ENCODE results near the gene RPL28.

RPL28 gene

DNA sequence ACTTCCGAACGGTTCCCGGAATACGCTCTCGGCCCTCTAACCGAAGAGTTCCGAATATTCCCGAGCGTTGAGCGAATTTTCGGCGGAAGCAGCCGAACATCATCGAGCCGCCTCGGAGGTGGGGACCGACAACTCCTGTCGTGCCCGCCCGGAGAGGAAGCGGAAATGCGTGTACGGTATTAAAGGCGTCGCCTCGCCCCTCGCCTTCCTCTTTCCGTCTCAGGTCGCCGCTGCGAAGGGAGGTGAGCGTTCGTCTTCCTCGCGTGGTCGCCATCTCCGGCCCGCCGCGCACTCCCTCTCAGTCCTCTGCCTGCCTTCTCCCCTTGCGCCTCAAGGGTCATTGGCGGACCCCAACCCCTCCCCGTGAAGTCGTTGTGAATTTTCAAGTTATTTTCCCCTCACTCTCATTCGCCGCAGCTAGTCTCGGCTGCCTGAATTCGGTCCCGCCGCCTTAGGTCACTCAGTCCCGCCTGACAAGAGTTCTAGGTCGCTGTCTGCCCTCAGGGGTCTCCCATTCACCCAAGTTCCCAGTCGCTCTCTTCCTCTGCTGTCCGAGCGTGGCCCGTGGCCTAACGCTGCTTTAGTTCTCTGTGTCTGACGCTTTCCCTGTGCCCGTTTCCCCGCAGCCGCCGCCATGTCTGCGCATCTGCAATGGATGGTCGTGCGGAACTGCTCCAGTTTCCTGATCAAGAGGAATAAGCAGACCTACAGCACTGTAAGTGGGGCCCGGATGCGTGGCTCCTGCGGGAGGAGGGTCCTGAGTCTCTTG lies at the start of gene RPL28:
Gene RPL28 (plus strand): TSS at position 209 of the 769 bp plus-strand sequence. CDS start 426 bp downstream, at position 635.
- DNase-seq = peak; percentile 99

DNA sequence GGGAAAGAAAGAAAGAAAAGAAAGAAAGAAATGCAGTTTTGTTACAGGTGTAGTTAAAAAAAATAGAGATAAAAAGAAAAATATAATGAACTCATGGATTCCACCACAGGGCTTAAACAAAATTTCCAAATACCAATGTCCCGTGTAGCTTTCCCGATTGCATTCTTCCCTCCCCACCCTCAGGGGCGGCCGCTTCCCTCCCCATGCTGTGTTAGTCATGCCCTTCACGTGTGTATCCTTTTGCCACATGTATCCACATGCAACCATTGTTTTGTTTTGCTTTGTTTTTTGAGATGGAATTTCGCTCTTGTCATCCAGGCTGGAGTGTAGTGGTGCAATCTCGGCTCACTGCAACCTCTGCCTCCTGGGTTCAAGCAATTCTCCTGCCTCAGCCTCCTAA lies 49.6 kb upstream of the RPL28 start:
- DNase-seq = no peak

DNA sequence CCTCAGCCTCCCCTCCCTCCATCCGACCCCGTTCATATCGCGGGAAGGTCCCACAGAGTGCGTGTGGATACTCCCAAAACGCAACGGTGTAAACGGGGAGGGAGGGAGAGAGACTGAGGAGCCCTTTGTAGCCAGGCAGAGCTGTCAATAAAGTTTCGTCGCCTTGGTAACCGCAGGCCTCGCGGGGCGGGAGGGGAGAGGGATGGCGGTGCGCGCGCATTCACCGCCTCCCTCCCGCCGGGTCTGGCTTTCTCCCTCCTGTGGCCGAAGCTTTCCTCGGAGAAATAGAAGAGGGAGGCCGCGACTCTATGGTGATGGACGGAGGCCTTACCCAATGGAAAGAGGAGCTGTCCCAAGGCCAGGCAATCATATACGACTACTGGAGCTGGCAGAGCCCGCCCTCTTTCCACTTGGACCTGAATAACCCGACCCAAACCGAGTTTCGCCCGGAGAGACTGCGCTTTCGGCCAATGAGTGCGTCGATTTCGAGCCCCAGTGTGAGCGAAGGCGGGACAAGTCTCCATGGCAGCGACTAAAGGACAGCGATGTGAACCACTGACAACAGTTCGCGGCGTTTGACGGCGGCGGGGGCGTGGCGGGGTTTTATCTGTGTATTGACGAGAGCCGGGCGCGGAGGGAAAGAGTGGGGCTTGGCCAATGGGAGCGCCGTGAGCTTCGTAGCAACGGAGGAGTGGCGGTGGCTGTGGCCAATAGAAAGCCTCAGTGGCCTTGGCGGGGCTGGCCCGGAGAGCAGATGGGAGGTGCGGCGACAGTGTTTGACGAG lies 46.4 kb upstream of the RPL28 start, which contains the start of gene KMT5C:
Gene KMT5C (plus strand): TSS at position 772 of the 784 bp plus-strand sequence. CDS start 2,061 bp downstream, outside the sequence.
- peak; percentile 100 for DNase-seq

DNA sequence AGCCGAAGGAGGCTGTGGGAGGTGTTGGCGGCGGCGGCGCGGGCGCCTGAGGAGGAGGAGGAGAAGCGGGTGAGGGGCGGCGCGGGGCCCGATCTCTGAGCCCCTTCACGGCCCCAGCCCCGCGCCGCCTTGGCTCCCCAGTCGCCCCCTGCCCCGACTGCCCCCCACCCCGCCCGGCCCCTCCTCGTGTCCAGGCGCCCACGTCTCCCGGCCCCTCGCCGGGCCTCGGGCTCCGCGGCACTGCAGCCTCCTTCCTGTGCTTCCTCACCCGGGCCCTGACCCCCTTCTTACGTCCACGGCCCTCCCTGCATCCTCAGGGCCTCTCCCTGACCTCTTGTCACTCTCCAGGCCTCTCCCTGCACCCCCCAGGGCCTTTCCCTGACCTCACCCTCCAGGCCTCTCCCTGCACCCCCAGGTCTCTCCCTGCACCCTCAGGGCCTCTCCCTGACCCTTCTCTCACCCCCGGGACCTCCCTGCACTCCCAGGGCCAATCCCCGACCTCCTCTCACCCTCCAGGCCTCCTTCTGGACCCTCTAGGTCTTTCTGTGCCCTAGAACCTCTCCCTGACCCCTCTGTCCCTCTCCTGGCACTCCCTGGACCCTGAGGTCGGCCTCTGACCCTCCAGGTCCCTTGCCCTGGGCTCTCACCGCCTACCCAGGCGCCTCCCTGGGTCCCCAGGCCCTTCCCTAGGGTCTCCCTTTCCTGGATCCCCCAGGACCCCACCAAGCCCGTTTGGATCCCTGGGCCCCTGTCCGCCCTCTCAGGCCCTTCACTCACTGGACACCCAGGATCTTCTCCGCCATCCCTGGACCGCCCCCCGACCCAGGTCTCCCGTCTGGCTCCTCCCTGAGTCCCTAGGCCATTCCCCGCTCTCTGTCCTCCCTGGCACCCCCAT lies 45.6 kb upstream of the RPL28 start:
- DNase-seq = no peak

DNA sequence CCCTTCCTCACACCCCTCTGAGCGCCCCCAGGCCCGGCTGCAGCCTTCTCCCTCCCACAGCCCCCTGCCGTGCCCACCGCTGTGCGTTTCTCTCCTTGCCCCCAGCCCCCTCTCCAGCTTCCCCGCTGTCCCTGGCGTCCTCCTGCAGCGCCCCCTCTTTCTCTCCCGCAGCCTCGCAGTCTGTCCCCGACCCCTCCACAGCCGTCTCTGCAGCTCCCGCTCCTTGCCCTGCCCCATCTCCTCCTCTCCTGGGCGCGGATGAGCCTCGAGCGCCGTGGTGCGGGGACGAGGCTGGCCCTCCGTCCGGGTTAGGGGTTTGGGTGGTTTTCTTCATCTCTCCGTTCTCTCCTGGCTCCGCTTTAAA lies 45.0 kb upstream of the RPL28 start:
- DNase-seq = no peak

DNA sequence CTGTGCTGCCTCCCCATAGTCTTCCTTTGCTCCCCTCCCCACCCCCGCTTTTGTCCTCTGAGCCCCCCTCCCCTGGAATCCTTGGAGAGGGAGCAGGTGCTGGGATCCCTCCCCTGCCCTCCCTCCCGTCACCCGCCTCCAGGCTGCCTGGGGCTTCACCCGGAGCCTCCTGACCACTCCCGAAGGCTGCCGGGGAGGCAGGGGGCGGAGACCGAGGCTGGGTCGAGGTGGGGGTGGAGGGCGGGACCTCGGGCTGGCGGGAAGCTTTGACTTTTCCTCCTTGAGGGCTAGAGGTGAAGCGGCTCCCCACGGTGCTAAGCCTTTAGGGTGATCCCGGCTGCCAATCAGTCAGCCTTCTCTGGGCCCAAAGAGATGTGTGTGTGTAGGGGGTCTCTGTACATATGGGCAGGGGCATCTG lies 44.6 kb upstream of the RPL28 start:
- DNase-seq = peak; percentile 79

DNA sequence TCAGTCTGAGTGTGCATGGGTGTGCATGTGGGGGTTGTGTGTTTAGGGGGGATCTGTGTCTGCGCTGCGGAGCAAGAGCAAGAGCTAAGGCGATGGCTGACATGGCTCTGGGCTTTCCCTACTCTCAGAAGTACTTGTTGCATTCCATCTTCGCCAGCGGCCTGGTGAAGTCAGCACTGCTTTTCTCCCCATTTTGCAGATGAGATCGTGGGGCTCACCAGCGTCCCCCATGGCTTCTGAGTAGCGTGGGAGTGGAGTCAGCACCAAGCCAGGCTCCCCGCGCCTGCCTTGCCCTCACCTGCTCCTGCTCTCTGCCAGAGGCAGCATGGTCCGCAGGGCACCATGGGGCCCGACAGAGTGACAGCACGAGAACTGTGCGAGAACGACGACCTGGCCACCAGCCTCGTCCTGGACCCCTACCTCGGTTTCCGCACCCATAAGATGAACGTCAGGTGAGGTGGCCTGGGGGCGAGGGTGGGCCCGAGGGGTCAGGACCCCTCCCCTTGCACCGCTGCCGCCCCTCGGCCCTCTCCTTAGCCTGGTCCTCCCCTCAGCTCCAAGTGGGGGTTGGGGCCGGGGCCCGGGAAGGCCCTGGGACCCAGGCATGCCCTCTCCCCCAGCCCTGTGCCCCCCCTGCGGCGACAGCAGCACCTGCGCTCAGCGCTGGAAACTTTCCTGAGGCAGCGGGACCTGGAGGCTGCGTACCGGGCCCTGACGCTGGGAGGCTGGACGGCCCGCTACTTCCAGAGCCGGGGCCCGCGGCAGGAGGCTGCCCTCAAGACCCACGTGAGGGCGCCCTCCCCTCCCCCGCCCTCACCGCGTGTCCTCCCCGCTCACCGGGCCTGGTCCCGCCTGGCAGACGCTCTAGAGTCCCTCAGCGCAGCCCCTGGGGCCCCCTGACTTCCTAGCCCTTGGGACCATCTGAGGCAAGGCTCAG lies 43.9 kb upstream of the RPL28 start:
- DNase-seq = no peak

DNA sequence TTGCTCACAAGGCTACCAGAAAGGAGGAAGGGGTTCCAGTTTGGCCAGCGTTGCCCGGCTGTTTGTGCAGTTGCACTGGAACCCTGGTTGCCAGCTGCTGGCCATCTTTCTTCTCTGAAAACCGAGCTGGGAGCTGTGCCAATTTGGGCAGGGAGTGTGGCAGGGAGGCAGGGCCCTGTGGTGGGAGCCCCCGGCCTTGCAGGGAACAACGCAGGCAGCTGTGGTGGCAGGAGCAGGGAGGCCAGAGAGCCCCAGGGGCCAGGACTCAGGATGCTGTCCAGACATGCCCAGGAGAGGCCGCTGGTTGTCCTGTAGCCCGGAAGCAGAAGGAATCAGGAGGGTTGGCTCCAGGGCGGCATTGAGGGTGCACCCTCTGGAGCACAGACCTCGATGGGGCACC lies 41.3 kb upstream of the RPL28 start:
- DNase-seq = no peak

DNA sequence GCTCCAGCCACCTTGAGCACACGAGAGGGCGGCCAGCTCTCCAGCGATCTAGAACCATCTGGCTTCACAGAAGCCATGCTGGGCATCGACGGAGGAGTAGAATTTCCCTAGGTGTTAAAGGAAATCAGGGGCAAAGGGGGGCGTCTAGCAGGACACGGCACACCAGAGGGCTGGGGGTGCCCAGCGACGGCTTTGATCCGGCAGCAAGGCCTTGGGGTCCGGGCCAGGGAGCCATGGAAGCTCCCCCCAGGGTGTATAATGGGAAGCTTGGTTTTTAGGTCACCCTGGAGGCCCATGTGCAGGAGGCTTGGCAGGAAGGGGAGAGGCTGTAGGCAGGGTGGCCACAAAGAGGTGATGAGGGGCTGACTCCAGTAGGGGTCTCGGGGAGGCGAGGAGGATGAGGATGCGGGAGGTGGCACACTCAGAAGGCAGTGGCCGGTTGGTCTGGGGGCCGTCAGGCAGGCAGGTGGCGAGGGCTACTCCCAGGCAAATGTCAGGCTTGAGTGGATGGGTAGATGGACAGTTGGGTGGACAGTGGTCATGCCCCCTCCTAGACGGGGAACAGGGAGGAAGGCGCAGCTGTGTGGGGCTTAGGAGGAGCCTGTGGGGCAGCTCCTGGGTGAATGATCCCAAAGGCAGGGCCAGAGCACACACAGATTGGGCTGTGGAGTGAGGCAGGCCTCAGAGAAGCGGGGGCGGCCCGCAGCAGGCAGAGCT lies 40.5 kb upstream of the RPL28 start:
- no peak for DNase-seq

DNA sequence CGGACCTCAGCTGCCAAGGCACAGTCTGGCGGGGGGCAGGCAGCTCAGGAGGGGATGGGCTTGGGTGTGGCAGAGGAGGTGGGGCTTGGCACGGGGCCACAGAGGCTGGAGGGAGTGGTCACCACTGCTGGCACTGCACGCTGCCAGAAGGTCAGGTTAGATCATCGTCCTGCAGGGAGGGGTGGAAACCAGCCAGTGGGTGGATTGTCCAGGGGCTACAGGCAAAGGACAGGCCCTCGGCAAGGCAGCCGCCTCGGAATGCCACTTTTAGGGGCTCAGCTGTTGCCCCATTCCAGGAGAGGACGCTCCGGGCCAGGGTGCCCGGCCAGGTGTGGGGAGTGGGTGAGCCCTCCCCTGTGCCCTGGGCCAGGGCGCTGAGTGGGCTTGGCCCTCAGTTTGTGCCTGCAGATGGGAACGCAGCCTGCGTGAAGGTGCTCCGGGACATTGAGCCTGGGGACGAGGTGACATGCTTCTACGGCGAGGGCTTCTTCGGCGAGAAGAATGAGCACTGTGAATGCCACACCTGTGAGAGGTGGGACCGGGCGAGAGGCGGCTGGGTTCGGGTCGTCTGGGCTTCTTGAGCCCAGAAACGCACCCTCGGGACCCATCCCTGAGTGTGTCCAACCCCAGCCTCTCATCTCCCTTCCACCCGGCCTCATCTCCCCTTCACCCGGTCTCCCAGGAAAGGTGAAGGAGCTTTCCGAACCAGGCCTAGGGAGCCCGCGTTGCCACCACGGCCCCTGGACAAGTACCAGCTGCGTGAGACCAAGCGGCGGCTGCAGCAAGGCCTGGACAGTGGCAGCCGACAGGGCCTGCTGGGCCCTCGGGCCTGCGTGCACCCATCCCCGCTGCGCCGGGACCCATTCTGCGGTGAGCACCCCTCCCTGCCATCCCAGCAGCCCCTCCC lies 39.7 kb upstream of the RPL28 start:
- no peak for DNase-seq

DNA sequence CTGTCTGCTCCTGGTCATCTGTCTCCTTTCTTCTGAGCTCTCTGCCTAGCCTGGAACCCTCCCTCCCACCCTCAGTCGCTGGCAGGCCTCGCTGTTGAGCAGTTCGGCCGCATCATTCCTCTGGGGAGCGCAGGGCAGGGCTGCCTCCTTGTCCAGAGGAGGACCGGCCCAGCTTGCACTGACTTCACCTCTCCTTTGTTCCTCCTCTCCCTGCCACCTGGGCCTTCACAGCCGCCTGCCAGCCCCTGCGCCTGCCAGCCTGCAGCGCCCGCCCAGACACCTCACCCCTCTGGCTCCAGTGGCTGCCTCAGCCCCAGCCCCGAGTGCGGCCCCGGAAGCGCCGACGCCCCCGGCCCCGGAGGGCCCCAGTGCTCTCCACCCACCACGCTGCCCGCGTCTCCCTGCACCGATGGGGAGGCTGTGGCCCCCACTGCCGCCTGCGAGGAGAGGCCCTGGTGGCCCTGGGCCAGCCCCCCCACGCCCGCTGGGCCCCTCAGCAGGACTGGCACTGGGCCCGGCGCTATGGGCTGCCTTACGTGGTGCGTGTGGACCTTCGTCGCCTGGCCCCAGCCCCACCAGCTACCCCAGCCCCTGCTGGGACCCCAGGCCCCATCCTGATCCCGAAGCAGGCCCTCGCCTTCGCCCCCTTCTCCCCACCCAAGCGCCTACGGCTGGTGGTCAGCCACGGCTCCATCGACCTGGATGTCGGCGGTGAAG lies 38.8 kb upstream of the RPL28 start:
- DNase-seq = no peak

DNA sequence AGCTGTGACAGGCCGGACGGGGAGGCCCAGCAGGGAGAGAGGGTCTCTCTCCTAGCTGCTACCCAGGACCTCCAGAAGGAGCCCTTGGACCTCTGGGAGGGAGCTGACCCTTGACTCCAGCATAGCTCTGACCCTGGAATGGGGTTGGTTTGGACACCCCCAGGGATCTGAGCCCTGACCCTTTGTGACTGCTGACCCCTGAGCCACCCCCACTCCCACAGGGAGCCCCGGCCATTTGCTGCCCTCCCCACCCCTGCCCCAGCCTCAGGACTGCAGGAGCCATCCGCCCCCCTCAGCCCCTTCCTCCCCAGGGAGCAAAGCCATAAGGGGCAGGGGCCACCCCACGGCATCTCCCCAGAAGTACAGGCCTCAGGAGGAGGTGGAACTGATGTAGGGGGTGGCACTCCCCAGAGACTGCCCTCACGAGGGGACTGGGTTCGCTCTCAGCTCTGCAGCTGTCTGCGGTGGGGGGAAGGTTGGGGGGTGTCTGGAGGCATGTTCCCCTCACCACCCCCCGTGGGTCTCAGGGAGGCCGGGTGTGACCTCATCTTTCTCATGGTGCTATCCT lies 38.2 kb upstream of the RPL28 start:
- no peak for DNase-seq

DNA sequence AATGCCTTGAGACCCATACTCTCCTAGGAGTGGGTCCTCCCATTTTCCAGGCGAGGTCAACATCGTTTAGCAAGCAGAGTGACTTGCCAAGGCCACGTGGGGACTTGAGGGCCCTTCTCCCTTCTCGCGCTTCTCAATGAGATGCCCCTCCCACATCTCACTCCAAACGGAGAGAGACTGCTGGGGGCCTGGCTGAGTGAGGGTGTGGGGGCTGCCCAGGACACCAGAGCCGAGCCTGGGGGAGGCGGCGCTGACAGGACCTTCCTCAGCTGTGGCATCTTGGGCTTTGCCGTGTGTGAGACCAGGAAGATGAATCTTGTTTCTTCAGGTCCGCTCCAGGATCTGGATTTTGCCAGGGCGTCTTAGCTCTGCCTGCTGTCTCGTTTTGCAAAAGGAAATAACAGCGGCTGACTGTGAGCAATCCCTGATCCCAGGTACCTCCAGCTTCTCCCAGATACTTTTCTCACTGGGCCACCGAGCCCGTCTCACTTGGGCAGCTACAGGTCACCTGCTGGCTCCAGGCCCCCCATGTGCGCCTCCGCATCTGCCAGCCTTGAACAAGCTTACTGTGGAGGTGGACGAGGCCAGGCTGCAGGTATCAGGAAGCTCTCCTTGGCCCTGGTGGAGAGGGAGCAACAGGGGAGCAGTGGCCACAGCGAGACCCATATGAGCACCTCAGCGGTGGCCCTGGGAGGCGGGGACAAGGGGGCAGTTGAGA lies 37.3 kb upstream of the RPL28 start:
- DNase-seq = no peak

DNA sequence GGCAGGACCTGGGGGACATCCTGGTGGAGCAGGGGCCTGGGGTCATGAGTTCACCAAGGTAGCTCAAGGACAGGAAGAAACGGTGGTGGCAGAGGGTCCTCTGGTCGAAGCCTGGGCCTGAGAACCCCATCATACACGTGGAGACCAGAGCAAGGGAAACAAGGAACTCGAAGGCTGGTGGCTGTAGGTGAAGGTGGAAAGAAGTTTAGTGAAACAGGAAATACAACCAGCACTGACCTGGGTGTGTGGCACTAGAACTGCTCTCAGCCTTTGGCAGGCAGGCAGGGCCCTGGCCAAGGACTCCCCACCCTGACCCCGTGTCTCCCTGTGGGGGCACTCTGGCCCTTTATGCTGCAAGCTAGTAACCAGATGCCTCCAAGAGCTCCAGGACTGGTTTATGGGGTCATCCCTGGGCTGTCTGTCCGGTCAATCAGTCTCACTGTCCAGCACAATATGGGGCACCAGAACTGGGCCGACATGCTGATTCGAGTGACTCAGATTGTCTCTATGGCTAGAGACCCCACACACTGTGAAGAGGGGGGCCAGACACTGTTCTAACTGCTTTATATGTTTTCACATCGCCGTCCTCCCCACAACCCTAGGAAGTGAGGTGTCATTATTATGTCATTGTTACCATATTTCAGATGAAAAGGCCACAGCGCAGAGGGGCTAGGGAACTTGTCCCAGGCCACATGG lies 35.0 kb upstream of the RPL28 start:
- no peak for DNase-seq

DNA sequence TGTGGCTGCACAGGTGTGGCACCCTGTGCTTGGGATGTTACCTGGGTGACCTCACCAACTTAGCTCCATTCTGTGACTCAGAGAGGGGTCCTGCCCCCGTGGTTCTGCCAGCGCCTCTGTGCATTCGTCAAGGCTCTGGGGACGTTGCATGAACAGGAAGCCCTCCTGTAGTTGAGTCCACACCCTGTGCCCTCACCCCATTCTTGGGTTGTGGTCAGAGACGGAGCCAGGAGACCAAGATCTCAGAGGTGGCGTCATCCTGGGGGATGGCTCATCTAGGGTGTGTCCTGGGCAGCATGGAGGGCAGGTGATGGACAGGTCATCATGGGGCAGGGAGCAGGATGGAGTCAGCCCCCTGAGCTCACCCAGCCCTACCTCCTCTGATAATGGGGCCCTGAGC lies 33.7 kb upstream of the RPL28 start:
- DNase-seq = no peak

DNA sequence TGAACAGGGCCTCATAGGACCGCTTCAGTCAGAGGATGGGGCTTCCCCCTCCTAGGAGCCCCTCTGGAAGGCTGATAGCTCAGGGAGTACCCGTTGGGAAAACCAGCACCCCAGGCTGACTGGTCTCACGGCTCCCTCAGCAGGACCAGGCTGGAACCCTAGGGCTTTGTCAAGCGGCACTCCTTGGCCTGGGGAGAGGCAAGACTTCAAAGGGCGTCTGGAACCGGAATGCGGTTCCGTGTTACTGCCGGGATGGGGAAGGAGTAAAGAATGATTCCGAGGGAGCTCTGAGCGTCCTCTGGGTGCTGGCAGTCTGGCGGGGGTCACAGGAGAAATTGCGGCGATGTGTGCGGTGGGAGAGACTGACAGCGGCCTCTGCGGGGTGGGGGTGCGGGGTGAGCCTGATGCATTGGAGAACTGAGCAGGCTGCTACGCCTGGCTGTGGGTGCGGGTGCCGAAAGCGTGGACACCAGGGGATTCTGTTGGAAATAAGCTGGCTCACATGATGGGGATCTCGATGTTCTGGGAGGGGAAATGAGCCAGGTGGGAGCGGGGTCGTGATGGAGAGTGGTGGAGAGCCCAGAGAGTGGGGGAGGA lies 33.1 kb upstream of the RPL28 start:
- no peak for DNase-seq

DNA sequence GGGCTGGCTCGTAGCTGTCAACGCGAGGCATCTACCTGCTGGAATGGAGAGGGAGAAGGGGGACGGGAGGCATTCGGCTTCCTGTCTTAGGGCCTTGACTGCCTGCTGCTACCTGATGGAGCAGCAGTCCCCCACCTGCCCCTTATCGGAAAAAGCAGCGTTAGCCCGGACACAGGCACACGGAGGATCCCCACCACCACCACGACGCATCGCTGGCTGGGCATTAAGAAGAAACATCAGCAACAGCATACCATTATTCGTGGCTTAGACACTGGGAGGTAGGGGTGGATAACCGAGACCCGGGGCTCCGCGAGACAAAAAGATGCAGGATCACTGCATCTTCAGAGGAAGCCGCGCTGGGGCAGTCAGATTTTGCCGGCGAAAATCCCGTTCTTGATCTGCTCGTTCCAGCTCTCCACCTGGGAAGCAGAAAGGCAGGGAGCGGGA lies 32.4 kb upstream of the RPL28 start:
- DNase-seq = no peak
